ENCODE measurements around the gene PTPRN2.
A peak's percentile ranks its signal among the peaks of the same experiment; 100 is the strongest.
"Not testable (repeated sequence)": the region's sequence is repeated elsewhere in the genome, so short reads cannot be mapped to it uniquely, and the experiment has no call there.

The PTPRN2 gene

GRCh38 chr7:157674715-157675426, 912.8 kb downstream of the PTPRN2 start:
- no peak for DNase-seq (ENCODE audit: low spot score)

DNA sequence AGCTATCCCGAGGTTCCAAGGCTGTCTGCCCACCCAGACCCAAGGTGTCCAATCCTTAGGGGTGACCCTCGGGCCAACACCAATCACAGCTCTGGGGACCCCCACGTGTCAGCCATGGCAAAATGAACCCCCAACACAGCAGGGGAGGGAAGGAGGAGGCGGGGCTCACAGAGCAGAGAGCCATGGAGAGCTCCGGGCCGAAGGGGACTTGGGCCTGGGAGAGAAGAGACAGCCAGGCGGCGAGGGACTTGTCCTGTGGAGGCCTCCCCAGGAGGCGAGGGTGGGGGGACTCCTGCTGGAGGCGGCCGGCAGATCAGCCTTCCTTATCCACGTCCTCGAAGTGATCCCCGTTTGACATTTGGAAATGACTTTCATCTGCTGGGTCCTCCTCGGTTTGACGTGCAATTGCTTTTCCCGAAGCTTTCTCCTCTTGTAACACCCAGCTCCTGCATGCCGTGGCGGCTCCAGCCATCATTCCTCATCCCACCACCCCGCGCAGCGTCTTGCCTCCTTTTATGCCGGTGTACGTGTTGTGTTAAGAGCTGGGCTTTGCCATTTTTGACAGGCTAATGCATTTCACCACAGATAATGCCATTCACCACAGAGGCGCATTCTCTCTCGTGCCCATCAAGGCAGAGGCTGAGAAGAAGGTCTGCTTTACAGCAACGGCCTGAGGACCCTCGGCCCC, 913.5 kb downstream of the PTPRN2 start:
- no peak for DNase-seq (ENCODE audit: low spot score)

DNA sequence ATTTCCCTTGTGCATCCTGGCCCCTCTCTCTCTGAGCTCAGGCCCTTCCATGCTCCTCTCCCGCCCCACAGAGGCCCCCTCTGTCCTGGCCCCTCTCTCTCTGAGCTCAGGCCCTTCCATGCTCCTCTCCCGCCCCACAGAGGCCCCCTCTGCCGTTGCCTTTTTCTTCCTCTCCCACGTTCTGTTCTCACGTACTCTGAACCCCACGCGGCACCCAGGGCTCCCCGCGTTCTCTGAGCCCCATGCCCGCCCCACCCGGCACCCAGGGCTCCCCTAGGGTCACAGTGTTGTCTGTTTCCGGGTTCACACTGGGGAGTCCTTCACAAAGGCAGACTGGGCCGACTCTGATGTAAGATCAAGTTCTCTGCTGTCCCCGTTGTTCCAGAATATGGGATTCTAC, 914.0 kb downstream of the PTPRN2 start:
- no peak for DNase-seq (ENCODE audit: low spot score)

- no peak for DNase-seq (ENCODE audit: low spot score)
These were observed 916.0 kb downstream of the PTPRN2 start for GRCh38 chr7:157671358-157672255.

DNA sequence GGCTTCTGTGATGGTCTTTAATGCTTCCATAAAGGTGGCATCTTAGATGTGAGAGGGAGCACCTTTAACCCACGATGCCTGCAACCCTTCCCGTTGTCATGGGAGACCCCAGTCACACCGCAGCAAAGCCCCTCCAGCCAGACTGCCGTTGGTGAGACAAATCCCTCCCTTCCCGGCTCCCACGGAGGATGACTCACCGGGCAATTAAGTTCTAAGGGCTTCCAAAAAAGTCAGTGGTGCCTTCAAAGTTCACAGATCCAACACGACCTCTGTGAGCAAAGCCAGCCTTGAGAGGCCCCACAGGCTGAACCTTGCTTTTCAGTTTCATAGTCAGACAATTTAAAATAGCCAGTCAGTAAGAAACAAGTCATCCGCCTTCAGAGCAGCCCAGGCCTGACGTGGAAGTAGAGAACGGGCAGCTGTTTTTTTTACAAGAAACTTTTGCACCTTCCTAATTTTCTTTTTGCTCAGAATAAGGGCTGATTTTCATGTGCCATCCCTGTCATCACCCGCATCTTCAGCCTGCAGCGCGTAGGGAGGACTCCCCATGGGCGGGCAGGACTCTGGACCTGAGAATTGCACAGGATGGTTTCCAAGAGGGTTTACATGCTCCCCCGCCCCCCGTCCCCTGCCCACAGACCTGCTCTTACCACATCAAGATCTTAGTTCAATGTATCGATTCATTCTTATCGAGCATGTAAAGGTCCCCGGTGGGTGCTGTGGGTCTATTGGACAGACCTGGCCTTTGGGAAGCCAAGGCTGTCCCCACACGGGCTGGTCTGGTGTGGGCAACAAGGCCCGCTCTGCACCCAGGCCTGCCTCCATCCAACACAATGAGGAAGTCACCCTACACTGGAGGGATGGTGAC, 916.9 kb downstream of the PTPRN2 start:
- no peak for DNase-seq (ENCODE audit: low spot score)

GRCh38 chr7:157669768-157670351, 917.8 kb downstream of the PTPRN2 start:
- DNase-seq (ENCODE audit: low spot score), result no peak

- no peak for DNase-seq (ENCODE audit: low spot score)
These were observed 918.5 kb downstream of the PTPRN2 start for GRCh38 chr7:157668884-157669767.

DNA sequence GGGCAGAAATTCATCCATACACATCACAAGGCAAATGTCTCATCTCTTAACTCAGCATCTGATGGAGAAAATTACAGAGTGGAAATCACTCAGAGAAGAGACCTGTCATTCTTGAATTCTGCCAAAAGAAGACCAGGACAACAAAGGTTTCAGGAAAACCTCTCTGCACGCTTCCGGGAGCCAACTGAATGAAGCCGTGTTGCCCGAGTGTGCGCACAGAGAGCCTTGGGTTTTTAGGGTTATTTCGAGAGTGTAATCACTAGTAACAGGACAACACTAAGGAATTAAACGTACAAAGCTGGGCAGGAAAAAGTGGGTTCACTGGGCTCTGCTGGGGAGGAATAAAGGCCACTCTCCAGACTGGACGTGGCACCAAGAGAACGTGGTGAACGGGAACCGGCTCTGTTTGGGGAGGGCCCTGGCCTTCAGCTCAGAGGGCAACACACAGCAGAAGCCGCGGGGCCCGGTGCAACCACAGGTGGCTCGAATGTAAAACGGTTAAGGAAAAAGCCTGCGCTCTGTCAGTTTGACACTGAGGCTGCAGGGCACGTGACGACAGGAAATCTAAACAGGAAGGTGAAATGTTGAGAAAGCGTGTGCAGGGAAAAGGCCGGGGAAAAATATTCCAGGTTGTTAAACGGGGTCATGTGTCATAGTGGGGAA, 919.3 kb downstream of the PTPRN2 start:
- no peak for DNase-seq (ENCODE audit: low spot score)

DNA sequence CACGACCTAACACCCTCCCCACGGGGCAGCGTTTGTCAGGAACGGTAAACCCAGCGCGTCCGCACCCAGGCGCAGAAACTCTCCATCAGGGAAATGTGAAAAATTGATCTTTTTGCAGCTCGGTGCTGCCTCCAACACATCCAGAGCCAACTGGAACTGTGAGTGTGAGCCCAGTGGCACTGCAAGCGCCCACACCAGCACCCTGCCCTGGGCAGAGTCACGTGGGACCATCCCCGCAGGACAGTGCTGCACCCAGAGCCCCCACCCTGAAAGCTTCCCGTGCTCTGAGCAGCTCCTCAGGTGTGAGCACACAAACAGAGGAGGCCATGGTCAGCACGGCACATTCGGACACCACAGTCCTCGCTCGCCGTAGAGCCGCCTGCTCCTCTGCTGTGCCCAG, 919.9 kb downstream of the PTPRN2 start:
- no peak for DNase-seq (ENCODE audit: low spot score)

DNA sequence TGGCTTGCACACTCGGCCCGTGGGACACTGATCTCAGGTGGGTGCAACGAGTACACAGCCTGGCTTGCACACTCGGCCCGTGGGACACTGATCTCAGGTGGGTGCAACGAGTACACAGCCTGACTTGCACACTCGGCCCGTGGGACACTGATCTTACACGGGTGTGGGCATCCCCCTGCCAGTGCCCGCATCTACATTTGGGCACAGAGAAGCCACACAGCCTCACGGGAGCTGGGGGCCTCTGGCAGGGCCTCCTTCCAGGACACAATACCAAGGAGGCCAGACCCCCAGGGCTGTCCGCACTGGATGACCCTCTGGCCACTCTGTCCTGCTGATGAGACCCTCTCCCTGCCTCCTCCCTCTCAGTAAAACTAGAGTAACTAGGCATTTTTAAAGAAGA, 920.4 kb downstream of the PTPRN2 start:
- DNase-seq (ENCODE audit: low spot score), result no peak

DNA sequence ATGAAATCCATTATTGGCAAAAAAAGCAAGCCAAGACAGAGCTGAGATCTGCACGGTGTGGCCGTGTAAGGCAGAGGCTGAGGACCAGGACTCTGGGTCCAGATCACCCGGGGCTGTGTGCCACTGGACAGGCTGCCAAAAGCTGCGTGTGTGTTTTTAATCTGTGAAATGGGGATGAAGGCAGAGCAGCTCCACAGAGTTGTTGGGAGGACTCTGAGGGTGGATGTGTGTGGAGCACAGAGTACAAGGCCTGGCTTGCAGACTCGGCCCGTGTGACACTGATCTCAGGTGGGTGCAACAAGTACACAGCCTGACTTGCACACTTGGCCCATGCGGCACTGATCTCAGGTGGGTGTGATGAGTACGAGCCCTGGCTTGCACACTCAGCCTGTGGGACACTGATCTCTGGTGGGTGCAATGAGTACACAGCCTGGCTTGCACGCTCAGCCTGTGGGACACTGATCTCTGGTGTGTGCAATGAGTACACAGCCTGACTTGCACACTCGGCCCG, 921.0 kb downstream of the PTPRN2 start:
- DNase-seq (ENCODE audit: low spot score), result no peak

- not testable (repeated sequence) for DNase-seq (ENCODE audit: low spot score)
These were observed 922.0 kb downstream of the PTPRN2 start for GRCh38 chr7:157665634-157665988.

- peak; percentile 49 for DNase-seq (ENCODE audit: low spot score)
These were observed 922.6 kb downstream of the PTPRN2 start for GRCh38 chr7:157664871-157665633.

DNA sequence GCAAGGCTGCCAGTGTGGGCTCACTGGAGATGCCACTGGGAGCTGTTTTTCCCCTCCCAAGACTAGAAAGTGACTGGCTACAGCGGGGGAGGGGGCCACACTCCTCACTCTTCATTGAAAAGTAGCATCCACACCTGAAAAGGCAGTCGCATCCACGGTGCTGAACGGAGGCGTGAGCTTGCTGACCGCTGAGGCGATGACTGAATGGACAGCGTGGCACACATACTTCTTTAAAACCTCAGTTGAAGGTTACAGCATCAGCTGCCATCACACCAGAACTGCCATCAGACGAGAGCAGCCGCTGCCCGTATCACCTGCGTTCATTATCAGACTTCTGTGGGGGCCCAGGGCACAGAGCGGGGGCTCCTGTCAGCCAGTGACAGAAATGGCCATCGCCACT, 923.6 kb downstream of the PTPRN2 start:
- no peak for DNase-seq (ENCODE audit: low spot score)

DNA sequence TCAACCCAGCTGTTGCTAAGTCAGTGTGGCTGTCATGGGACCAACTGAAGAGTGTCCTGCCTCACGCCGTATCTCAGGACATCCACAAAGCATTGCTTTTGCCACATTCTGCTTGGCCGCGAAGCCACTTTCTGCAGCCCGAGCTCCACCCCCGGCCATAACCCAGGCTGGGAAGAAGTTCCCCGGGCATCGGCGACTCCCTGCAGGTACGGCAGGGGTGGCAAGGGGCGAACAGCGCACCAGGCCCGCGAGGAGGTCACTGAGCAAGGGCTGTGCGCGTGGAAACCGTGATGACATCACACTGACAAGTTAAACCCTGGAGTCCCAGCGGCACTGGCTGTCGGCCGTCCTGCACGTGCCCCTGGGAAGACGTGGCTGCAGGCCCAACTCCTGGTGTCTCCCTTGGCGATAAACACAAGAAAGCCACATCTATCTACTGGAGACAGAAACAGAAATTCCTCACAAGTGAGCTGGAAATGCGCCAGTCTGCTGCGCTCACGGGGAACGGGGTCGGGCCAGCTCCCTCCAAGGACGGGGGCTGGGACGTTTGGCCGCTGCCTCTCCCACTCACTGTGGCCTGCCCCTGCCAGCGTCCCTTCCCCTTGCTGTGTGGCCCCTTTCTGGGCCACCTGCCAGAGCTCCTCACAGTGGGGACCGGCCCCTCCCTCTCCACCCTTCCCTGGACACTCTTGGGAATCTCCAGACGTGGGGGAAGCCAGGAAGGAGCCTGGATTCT, 924.5 kb downstream of the PTPRN2 start:
- DNase-seq (ENCODE audit: low spot score), result no peak

GRCh38 chr7:157662110-157662791, 925.4 kb downstream of the PTPRN2 start:
- no peak for DNase-seq (ENCODE audit: low spot score)

DNA sequence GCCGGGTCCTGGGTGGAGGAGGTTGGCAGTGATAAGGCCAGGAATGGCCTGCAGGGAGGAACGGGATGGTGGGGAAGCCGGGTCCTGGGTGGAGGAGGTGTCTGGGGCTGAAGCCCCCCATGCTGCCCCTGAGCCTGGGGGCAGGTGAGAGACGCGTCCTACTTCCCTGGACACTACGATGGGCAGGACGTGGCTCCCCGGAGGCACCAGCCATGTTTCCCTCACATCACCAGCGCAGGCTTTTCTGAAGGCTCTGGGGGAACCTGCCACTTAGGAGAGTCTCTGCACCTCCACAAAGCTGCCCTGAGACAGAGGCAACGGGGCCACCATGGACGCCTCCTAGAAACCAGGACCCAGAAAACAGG, 926.0 kb downstream of the PTPRN2 start:
- DNase-seq (ENCODE audit: low spot score), result no peak
